GM21737 (cell line): ENCODE data around the gene DAPK2.
A peak's percentile ranks its signal among the peaks of the same experiment; 100 is the strongest.

Source experiments
- ATAC-seq: cut with Tn5 transposase; IDR thresholded peaks from one replicate; pipeline ENCODE4 v1.9.1; 2021; ENCODE audit warnings: mild to moderate bottlenecking, moderate library complexity; ENCODE audit not compliant: unreplicated experiment

Gene DAPK2

GRCh38 chr15:64000183-64000951 is 45.9 kb downstream of the DAPK2 start:
- ATAC-seq: no peak

GRCh38 chr15:63999177-63999576 is 47.1 kb downstream of the DAPK2 start:
- no peak for ATAC-seq

- ATAC-seq: no peak
These were observed 47.8 kb downstream of the DAPK2 start for GRCh38 chr15:63998489-63998888.

GRCh38 chr15:63997715-63998442 is 48.4 kb downstream of the DAPK2 start:
- ATAC-seq: no peak

- no peak for ATAC-seq
These were observed 49.4 kb downstream of the DAPK2 start for GRCh38 chr15:63996794-63997357.

DNA sequence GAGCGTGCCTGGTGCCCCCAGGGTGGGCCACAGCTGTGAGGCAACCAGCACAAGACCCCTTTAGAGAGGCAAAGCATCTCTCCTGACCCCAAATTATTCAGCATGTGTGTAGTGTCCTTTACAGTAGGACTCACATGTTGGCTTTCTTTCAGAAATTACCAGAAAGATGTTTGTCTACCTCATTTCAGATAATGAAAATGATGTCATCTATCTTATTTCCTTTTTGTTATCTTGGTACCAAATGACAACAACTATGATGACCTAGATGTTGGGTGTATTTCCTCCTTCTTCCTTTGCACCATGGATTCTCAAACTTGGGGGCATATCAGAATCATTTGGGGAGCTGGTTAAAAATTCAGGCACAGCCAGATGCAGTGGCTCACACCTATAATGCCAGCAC is 50.5 kb downstream of the DAPK2 start:
- no peak for ATAC-seq

GRCh38 chr15:63994073-63994600 is 52.1 kb downstream of the DAPK2 start:
- ATAC-seq: no peak

DNA sequence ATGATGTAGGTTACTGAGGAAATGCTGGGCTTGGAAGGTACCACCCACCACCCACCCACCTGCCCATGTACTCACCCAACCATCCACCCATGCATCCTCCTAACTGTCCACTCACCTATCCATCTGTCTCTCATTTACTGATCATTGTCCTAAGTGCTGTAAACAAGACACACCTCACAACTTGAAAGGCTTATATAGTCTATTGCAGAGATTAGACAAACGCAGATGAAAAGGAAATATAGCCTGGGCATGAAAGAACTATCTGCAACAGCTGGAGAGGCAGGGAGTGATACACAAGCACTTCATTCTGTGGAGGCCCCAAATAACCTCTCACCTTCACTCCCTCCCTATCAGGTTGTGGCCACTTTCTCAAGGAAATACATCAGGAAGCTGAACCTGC is 54.0 kb downstream of the DAPK2 start:
- ATAC-seq: no peak

GRCh38 chr15:63991706-63992105 is 54.6 kb downstream of the DAPK2 start:
- no peak for ATAC-seq

GRCh38 chr15:63990454-63990853 is 55.8 kb downstream of the DAPK2 start:
- no peak for ATAC-seq

DNA sequence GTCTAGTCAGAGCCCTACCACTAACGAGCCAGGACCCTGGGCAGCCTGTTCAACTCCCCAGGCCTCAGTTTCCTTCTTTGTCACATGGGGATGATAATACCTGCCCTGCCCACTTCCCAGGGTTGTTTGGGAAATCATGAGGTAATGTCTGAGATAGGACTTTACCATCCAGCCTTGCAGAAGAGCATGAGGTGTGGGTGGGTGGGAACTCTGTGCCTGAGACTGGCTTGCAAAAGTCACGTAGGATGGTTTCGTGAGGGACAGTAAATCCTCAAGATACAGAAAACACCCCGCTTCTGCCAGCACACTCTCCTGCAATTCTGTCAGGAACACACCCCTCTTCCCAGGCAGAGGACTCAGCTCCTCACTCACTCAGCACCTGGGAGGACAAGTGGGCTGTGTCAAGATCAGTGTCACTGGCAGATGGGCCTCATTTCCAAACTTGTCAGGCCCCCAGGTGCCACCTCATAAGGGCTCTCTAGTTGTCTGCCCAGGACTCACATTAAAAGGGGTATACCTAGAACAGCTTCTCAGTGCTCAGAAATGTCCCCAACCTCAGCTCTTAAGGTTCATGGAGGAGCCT is 58.4 kb downstream of the DAPK2 start:
- ATAC-seq: no peak

- ATAC-seq: peak; percentile 59
These were observed 59.4 kb downstream of the DAPK2 start for GRCh38 chr15:63986751-63987341.

DNA sequence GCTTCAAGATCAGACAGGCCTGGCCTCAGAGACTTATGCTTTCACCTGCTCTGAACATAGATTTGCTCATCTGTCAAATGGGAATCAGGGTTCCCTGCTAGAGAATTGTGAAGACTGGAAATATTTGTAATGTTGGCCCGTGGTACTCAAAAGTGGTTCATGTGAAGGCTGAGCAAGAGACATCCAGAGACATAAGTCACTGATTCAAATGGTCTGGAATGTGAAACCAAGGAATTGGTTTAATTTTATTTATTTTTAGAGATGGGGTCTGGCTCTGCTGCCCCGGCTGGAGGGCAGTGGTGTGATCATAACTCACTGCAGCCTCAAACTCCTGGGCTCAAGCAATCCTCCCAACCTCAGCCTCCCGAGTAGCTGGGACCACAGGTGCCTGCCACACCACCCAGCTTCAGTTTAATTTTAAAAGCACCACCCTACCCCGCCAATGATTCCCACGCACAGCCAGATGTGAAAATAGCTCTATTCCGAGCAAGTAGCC is 60.1 kb downstream of the DAPK2 start:
- ATAC-seq: no peak

- ATAC-seq: no peak
These were observed 60.8 kb downstream of the DAPK2 start for GRCh38 chr15:63985221-63986184.

- no peak for ATAC-seq
These were observed 62.0 kb downstream of the DAPK2 start for GRCh38 chr15:63984331-63984730.

DNA sequence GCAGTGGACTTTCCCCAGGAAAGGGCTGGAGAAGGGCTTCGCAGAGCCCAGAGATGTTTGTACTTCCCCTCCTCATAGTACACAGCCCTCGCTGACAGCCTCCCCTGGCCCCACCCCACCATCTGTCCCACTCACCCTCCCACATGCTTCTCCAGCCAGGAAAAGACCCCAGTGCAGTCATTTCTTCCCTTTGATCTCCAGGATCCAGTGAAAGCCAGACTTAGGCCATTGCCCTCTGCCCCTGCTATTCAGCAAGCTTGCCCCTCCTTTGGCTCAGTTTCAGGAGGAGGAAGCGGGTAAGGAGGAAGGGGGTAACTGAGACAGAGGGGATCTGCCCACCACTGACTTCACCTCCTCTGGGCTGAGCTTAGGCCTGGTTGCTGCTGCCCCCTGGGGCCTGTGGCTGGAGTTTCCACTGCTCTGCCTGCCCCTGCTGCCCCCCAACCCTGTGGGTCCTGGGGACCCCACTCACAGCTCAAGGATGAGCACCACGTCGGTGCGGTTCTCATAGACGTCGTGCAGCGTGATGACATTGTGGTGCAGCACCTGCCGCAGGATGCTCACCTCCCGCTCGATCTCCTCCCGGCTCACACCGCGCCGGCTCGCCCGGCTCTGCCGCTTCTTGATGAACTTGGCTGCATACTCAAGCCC is 63.1 kb downstream of the DAPK2 start:
- no peak for ATAC-seq

GRCh38 chr15:63982381-63982854 is 63.9 kb downstream of the DAPK2 start:
- no peak for ATAC-seq

GRCh38 chr15:63981596-63982320 is 64.5 kb downstream of the DAPK2 start:
- no peak for ATAC-seq
